Measurements from ENCODE around the gene LNP1. TPM values are rescaled to one million over a fixed set of nuclear protein-coding genes. Genes with fewer than 3 reads are reported as not detected.
"Not testable (repeated sequence)": the region's sequence is repeated elsewhere in the genome, so short reads cannot be mapped to it uniquely, and the experiment has no call there.

Gene LNP1
- polyA plus RNA-seq, 1 donor (not counting 4 experiments of a cell fraction or from before 2014, with no cell fraction given) = 0.64 TPM

DNA sequence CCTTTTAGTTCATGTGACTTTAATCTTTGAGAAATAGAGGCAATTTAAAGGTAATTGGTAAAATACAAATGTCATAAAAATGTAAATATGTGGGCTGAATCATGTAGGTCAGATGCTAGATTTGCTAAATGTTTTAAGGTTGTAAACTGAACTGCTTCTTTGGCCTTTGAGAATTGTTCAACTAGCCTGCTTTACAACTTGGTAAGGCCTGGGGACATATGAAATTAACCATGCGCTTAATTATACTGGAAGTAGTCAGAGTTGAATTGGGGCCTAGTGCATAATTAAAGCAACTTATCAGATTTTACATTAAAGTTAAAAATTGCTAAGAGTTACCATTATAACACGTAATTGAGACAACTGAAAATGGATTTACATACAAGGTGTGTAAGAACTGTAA, 70.1 kb downstream of the LNP1 start:
- no peak overlapping the region for H3K9ac ChIP-seq (ENCODE audit: control insufficient read depth, extremely low read depth, insufficient read depth, low read length)
- no peaks in the 10 kb centered on the region for H3K36me3 ChIP-seq (ENCODE audit: control insufficient read depth in 2 of 2, extremely low read depth in 1 of 2, insufficient read depth in 2 of 2, low read length in 2 of 2)
- DNase-seq (ENCODE audit: low read depth, low spot score) (no peak), FAIRE-seq (no peak)
- no peaks in the 10 kb centered on the region for H3K4me1 ChIP-seq (ENCODE audit: control insufficient read depth, extremely low read depth, insufficient read depth, low read length)
- H3K79me2 ChIP-seq (ENCODE audit: control insufficient read depth, insufficient read depth, low read length) = no peaks in the 10 kb centered on the region
- TF ChIP-seq, protein P1, sequence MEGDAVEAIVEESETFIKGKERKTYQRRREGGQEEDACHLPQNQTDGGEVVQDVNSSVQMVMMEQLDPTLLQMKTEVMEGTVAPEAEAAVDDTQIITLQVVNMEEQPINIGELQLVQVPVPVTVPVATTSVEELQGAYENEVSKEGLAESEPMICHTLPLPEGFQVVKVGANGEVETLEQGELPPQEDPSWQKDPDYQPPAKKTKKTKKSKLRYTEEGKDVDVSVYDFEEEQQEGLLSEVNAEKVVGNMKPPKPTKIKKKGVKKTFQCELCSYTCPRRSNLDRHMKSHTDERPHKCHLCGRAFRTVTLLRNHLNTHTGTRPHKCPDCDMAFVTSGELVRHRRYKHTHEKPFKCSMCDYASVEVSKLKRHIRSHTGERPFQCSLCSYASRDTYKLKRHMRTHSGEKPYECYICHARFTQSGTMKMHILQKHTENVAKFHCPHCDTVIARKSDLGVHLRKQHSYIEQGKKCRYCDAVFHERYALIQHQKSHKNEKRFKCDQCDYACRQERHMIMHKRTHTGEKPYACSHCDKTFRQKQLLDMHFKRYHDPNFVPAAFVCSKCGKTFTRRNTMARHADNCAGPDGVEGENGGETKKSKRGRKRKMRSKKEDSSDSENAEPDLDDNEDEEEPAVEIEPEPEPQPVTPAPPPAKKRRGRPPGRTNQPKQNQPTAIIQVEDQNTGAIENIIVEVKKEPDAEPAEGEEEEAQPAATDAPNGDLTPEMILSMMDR (optimal IDR thresholded peaks at IDR 0.05 in 1 of 3, IDR thresholded peaks at IDR 0.05 in 1 of 3, conservative IDR thresholded peaks at IDR 0.05 in 1 of 3; ENCODE audit: extremely low read depth in 1 of 3, insufficient read depth in 2 of 3, low read length in 3 of 3) = no peak
- TF ChIP-seq EZH2 (IDR thresholded peaks at IDR 0.05; ENCODE audit: low read length) = no peak
- no peaks in the 10 kb centered on the region for H3K27me3 ChIP-seq (ENCODE audit: control insufficient read depth, extremely low read depth, insufficient read depth, low read length)
- no peak overlapping the region for H3K27ac ChIP-seq (ENCODE audit: control insufficient read depth, insufficient read depth, low read length)
- dilution Hi-C loops (cut with MboI; ENCODE audit: extremely low pct_ligation_motif_present, low sequenced_read_pairs) = no loop called here
- no peak overlapping the region for H3K4me3 ChIP-seq (ENCODE audit: control insufficient read depth in 2 of 3, extremely low read depth in 1 of 3, insufficient read depth in 2 of 3, low read depth in 1 of 3, low read length in 3 of 3)
- no peaks in the 10 kb centered on the region for H3K9me3 ChIP-seq (ENCODE audit: control insufficient read depth, low read depth, low read length)
- no peaks in the 10 kb centered on the region for H3K9me1 ChIP-seq (ENCODE audit: control insufficient read depth, extremely low read depth, insufficient read depth, low read length)
- no peak overlapping the region for H3K4me2 ChIP-seq (ENCODE audit: control insufficient read depth, extremely low read depth, insufficient read depth, low read depth, low read length)
- no peaks in the 10 kb centered on the region for H4K20me1 ChIP-seq (ENCODE audit: control insufficient read depth, extremely low read depth, insufficient read depth, low read length)
- no peak overlapping the region for H2AFZ ChIP-seq (ENCODE audit: control insufficient read depth, low read length)

DNA sequence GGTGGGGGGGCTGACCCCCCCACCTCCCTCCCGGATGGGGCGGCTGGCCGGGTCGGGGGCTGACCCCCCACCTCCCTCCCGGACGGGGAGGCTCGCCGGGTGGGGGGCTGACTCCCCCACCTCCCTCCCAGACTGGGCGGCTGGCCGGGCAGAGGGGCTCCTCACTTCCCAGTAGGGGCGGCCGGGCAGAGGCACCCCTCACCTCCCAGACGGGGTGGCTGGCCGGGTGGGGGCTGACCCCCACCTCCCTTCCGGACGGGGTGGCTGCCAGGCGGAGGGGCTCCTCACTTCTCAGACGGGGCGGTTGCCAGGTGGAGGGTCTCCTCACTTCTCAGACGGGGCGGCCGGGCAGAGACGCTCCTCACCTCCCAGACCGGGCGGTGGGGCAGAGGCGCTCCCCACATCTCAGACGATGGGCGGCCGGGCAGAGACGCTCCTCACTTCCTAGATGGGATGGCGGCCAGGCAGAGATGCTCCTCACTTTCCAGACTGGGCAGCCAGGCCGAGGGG, 76.6 kb downstream of the LNP1 start:
- dilution Hi-C loops (cut with MboI; ENCODE audit: extremely low pct_ligation_motif_present, low sequenced_read_pairs); H4K20me1 ChIP-seq (ENCODE audit: control insufficient read depth, extremely low read depth, insufficient read depth, low read length); H3K4me3 ChIP-seq (ENCODE audit: control insufficient read depth in 2 of 3, extremely low read depth in 1 of 3, insufficient read depth in 2 of 3, low read depth in 1 of 3, low read length in 3 of 3); H3K4me1 ChIP-seq (ENCODE audit: control insufficient read depth, extremely low read depth, insufficient read depth, low read length); H3K9ac ChIP-seq (ENCODE audit: control insufficient read depth, extremely low read depth, insufficient read depth, low read length); H3K4me2 ChIP-seq (ENCODE audit: control insufficient read depth, extremely low read depth, insufficient read depth, low read depth, low read length); H3K36me3 ChIP-seq (ENCODE audit: control insufficient read depth in 2 of 2, extremely low read depth in 1 of 2, insufficient read depth in 2 of 2, low read length in 2 of 2); H3K27me3 ChIP-seq (ENCODE audit: control insufficient read depth, extremely low read depth, insufficient read depth, low read length); H2AFZ ChIP-seq (ENCODE audit: control insufficient read depth, low read length); H3K9me3 ChIP-seq (ENCODE audit: control insufficient read depth, low read depth, low read length); H3K9me1 ChIP-seq (ENCODE audit: control insufficient read depth, extremely low read depth, insufficient read depth, low read length); DNase-seq (ENCODE audit: low read depth, low spot score); FAIRE-seq; H3K27ac ChIP-seq (ENCODE audit: control insufficient read depth, insufficient read depth, low read length); H3K79me2 ChIP-seq (ENCODE audit: control insufficient read depth, insufficient read depth, low read length): not testable (repeated sequence)

DNA sequence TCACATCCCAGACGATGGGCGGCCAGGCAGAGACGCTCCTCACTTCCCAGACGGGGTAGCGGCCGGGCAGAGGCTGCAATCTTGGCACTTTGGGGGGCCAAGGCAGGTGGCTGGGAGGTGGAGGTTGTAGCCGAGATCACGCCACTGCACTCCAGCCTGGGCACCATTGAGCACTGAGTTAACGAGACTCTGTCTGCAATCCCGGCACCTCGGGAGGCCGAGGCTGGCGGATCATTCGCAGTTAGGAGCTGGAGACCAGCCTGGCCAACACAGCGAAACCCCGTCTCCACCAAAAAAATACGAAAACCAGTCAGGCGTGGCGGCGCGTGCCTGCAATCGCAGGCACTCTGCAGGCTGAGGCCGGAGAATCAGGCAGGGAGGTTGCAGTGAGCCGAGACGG, 77.2 kb downstream of the LNP1 start:
- H3K9me3 ChIP-seq (ENCODE audit: control insufficient read depth, low read depth, low read length); H3K4me1 ChIP-seq (ENCODE audit: control insufficient read depth, extremely low read depth, insufficient read depth, low read length); H3K9me1 ChIP-seq (ENCODE audit: control insufficient read depth, extremely low read depth, insufficient read depth, low read length); H3K27ac ChIP-seq (ENCODE audit: control insufficient read depth, insufficient read depth, low read length); FAIRE-seq; H3K9ac ChIP-seq (ENCODE audit: control insufficient read depth, extremely low read depth, insufficient read depth, low read length); dilution Hi-C loops (cut with MboI; ENCODE audit: extremely low pct_ligation_motif_present, low sequenced_read_pairs); H2AFZ ChIP-seq (ENCODE audit: control insufficient read depth, low read length); H3K4me2 ChIP-seq (ENCODE audit: control insufficient read depth, extremely low read depth, insufficient read depth, low read depth, low read length); H3K27me3 ChIP-seq (ENCODE audit: control insufficient read depth, extremely low read depth, insufficient read depth, low read length); H3K4me3 ChIP-seq (ENCODE audit: control insufficient read depth in 2 of 3, extremely low read depth in 1 of 3, insufficient read depth in 2 of 3, low read depth in 1 of 3, low read length in 3 of 3); H3K79me2 ChIP-seq (ENCODE audit: control insufficient read depth, insufficient read depth, low read length); H3K36me3 ChIP-seq (ENCODE audit: control insufficient read depth in 2 of 2, extremely low read depth in 1 of 2, insufficient read depth in 2 of 2, low read length in 2 of 2); DNase-seq (ENCODE audit: low read depth, low spot score); H4K20me1 ChIP-seq (ENCODE audit: control insufficient read depth, extremely low read depth, insufficient read depth, low read length): not testable (repeated sequence)

All from keratinocyte (primary cell).